Stimulated activated memory B cell treated with anti-CD40 and anti-IgM and Interleukin-4, amounts not matched to agents 10 μg/mL and 1 μg/mL and 100 μg/mL, for 72 hours (primary cell): ENCODE results near the gene THAP7.
"Not testable (repeated sequence)": the region's sequence is repeated elsewhere in the genome, so short reads cannot be mapped to it uniquely, and the experiment has no call there.

Source experiments
- ATAC-seq: fragments of 150-1000 bp; cut with Tn5 transposase; 2 replicates; pipeline ENCODE4 v1.10.0; 2021
- H3K27ac Mint-ChIP-seq: one replicate; pipeline ENCODE4 v1.8.0; 2022; ENCODE audit warnings: mild to moderate bottlenecking, mixed read lengths
- H3K27me3 Mint-ChIP-seq: one replicate; pipeline ENCODE4 v1.8.0; 2022; ENCODE audit warnings: mixed read lengths
- H3K36me3 Mint-ChIP-seq: one replicate; pipeline ENCODE4 v1.8.0; 2022; ENCODE audit warnings: mixed read lengths
- H3K4me1 Mint-ChIP-seq: one replicate; pipeline ENCODE4 v1.8.0; 2022; ENCODE audit warnings: mixed read lengths
- H3K4me3 Mint-ChIP-seq: one replicate; pipeline ENCODE4 v1.8.0; 2022; ENCODE audit warnings: mild to moderate bottlenecking, moderate library complexity, mixed read lengths
- H3K9me3 Mint-ChIP-seq: one replicate; pipeline ENCODE4 v1.8.0; 2022; ENCODE audit warnings: mixed read lengths

The THAP7 gene

DNA sequence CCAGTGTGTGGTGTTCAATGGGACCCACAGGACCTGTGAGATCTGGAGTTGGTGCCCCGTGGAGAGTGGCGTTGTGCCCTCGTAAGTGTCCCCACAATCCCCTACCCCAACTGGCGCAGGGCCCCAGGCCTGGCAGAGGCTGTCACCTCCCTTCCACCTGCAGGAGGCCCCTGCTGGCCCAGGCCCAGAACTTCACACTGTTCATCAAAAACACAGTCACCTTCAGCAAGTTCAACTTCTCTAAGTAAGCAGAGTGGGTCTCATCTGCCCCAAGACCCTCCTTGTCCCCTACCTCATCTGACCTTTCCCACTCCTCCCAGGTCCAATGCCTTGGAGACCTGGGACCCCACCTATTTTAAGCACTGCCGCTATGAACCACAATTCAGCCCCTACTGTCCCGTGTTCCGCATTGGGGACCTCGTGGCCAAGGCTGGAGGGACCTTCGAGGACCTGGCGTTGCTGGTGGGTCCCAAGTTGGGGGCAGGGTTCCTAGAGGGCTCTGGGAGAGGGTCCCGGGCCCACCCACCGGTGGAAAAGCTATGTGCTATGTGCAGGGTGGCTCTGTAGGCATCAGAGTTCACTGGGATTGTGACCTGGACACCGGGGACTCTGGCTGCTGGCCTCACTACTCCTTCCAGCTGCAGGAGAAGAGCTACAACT lies 21.2 kb upstream of the THAP7 start:
- Mint-ChIP-seq H3K4me1 (peaks cover 10% of the 10 kb centered on the region), H3K9me3 (no peaks in the 10 kb centered on the region), H3K4me3 (no peak overlapping the region), H3K27ac (no peak overlapping the region), H3K27me3 (peaks cover 22% of the 10 kb centered on the region), H3K36me3 (no peaks in the 10 kb centered on the region)
- ATAC-seq: no peak

DNA sequence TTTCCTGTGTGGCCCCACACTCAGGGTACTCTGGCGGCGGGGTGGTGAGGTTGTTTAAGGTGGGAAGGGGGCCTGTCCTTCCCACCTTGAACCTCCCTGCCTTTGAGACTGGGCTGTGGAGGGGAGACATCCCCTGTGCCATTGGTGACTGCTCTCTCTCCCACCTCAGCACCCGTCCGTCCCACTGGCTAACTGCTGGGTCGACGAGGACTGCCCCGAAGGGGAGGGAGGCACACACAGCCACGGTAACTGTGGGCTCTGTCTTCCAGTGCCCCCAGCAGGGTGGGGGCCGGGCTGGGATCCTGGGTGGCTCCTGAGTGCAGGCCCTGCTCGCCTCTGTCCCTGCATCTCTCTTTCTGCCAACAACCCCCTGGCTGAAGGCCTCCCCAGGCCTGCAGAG lies 20.6 kb upstream of the THAP7 start:
- H3K9me3 Mint-ChIP-seq: no peaks in the 10 kb centered on the region
- H3K27me3 Mint-ChIP-seq: peaks cover 22% of the 10 kb centered on the region
- H3K27ac Mint-ChIP-seq: no peak overlapping the region
- no peak for ATAC-seq
- H3K4me3 Mint-ChIP-seq: no peak overlapping the region
- H3K36me3 Mint-ChIP-seq: no peaks in the 10 kb centered on the region
- H3K4me1 Mint-ChIP-seq: peaks cover 10% of the 10 kb centered on the region

GRCh38 chr22:21020802-21021429 lies 19.0 kb upstream of the THAP7 start:
- ATAC-seq: peak; percentile 51
- no peaks in the 10 kb centered on the region for H3K36me3 Mint-ChIP-seq
- H3K9me3 Mint-ChIP-seq: no peaks in the 10 kb centered on the region
- no peak overlapping the region for H3K4me3 Mint-ChIP-seq
- H3K27ac Mint-ChIP-seq: no peak overlapping the region
- H3K4me1 Mint-ChIP-seq: peaks cover 18% of the 10 kb centered on the region
- peaks cover 10% of the 10 kb centered on the region for H3K27me3 Mint-ChIP-seq

GRCh38 chr22:21018314-21018713 lies 16.4 kb upstream of the THAP7 start:
- H3K4me1 Mint-ChIP-seq: peaks cover 29% of the 10 kb centered on the region
- H3K4me3 Mint-ChIP-seq: no peak overlapping the region
- no peaks in the 10 kb centered on the region for H3K36me3 Mint-ChIP-seq
- no peaks in the 10 kb centered on the region for H3K9me3 Mint-ChIP-seq
- no peaks in the 10 kb centered on the region for H3K27me3 Mint-ChIP-seq
- no peak overlapping the region for H3K27ac Mint-ChIP-seq
- no peak for ATAC-seq

GRCh38 chr22:21016644-21017420 lies 14.9 kb upstream of the THAP7 start:
- no peak for ATAC-seq
- Mint-ChIP-seq H3K36me3 (no peaks in the 10 kb centered on the region), H3K27ac (no peak overlapping the region), H3K9me3 (no peaks in the 10 kb centered on the region), H3K4me1 (peaks cover 31% of the 10 kb centered on the region), H3K27me3 (no peaks in the 10 kb centered on the region), H3K4me3 (no peak overlapping the region)

GRCh38 chr22:21015466-21016006 lies 13.6 kb upstream of the THAP7 start:
- no peaks in the 10 kb centered on the region for H3K9me3 Mint-ChIP-seq
- peaks cover 31% of the 10 kb centered on the region for H3K4me1 Mint-ChIP-seq
- ATAC-seq: no peak
- H3K36me3 Mint-ChIP-seq: no peaks in the 10 kb centered on the region
- H3K27me3 Mint-ChIP-seq: no peaks in the 10 kb centered on the region
- H3K27ac Mint-ChIP-seq: peak overlapping the region; percentile 82
- no peak overlapping the region for H3K4me3 Mint-ChIP-seq

- Mint-ChIP-seq H3K27ac (peak within 1 kb of the TSS; percentile 82), H3K9me3 (no peaks in the 10 kb centered on the region), H3K27me3 (no peaks in the 10 kb centered on the region), H3K4me1 (peaks cover 31% of the 10 kb centered on the region), H3K4me3 (peak within 1 kb of the TSS; percentile 85), H3K36me3 (no peaks in the 10 kb centered on the region)
- no peak for ATAC-seq
Measured at GRCh38 chr22:21014726-21015465, 13.0 kb upstream of the THAP7 start, which contains the start of gene P2RX6. TSS of gene P2RX6 (plus strand) at chr22:21015165. CDS start at chr22:21015175, 10 bp downstream.

GRCh38 chr22:21014202-21014725 lies 12.3 kb upstream of the THAP7 start:
- peak; percentile 98 for ATAC-seq
- no peaks in the 10 kb centered on the region for H3K36me3 Mint-ChIP-seq
- peak overlapping the region; percentile 82 for H3K27ac Mint-ChIP-seq
- H3K27me3 Mint-ChIP-seq: no peaks in the 10 kb centered on the region
- peaks cover 31% of the 10 kb centered on the region for H3K4me1 Mint-ChIP-seq
- no peaks in the 10 kb centered on the region for H3K9me3 Mint-ChIP-seq
- H3K4me3 Mint-ChIP-seq: peak overlapping the region; percentile 85

DNA sequence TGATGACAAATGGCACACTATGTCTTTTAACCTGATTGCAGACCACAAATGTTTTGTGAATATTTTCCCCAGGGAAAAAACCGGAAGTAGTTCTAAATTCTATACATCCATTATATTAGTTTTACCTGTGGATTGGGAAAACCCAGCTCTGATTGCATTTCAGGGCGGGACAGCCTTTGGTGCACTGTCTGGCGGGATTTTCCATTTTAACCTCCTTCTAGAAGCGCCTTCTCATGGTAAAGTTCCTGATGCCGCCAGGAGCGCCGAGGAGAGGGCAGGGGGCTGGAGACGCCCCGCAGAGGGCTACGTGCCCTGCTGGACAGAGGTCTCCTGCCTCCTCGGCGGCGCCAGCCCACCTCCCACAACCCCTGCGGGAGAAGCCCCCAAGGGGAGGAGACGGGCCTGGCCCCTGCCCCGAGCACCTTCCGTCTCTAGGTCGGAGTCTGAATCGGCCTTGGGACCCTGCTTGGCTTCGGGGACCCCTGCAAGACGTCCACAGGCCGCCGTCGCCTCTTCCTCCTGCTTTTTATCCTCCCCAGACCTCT lies 11.8 kb upstream of the THAP7 start:
- Mint-ChIP-seq H3K4me3 (peak overlapping the region; percentile 85), H3K4me1 (peaks cover 31% of the 10 kb centered on the region), H3K27me3 (no peaks in the 10 kb centered on the region), H3K27ac (peak overlapping the region; percentile 82), H3K9me3 (no peaks in the 10 kb centered on the region), H3K36me3 (no peaks in the 10 kb centered on the region)
- ATAC-seq: no peak

DNA sequence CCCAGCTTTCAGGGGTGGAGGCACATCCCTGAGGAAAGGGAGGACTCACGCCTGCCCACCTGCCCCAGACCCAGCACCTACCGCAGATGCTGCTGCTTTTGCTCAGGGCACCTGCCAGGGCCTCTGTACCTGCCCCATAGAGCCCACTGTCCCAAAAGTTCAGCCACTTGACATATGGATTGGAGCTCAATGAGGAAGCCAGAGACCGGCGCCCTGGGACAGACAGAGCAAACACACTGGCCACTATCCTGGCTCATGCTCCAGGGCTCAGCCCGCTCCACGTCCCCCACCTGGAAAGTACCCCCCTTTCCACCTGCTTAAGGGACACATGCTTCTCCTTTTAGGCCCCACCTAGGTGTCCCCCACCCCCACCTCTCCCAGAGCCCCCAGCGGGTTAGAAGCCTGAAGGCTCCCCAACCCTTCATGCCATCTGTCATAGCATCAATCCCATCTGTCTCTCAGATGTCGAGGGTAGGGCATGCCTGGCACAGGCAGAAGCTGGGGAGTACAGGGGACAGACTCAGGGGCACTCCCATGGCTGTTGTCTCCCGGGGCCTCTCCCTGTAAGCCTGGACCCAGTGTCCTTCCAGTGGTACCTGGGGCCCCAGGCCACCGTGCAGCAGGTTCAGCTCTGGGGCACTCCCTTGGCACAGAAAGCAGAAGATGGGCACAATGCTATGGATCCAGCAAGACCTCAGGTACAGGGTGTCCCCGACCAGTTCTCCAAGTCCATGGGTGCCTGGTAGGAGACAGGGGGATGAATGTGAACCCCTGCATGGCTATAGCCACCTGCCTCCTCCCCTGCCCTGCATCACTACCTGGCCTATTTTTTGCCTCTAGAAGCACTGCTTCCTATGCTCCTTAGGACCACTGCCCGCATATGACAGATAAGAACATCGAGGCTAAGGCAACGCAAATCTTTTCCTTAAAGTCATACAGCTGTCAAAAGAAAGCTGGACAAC lies 10.8 kb upstream of the THAP7 start:
- no peak for ATAC-seq
- Mint-ChIP-seq H3K4me1 (peaks cover 31% of the 10 kb centered on the region), H3K27ac (peak overlapping the region; percentile 82), H3K27me3 (no peaks in the 10 kb centered on the region), H3K9me3 (no peaks in the 10 kb centered on the region), H3K4me3 (peak overlapping the region; percentile 85), H3K36me3 (no peaks in the 10 kb centered on the region)

DNA sequence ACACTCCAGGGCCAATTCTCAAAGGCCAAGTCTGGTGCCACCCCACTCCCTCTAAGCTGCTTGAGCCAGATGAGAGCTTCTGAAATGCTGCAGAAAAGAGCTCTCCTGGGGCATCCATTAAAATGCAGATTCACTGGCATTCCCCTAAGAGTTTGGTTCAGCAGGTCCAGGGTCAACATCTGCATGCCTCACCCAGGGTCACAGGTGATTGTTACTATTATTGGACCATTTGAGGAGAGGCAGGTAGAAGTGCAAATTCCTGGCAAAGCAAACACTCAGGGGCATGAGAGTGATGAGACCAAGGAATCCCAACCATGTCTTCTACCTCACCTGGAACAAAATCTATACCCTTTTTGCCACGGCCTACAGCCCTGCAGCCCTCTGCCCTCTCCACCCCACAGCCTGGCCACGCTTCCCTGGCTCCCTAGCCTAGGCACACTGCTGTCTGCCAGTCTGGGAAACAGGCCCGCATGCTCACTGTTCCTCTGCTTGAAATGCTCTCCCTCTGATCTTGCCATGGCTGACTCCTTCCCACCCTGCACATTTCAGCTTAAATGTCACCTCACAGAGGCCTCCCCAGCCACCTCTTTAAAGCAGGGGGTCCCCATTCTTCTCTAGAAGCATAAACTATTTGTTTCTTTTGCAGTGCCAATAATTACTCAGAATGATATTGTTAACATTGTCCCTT lies 8.7 kb upstream of the THAP7 start:
- Mint-ChIP-seq H3K36me3 (no peaks in the 10 kb centered on the region), H3K9me3 (no peaks in the 10 kb centered on the region), H3K27me3 (no peaks in the 10 kb centered on the region), H3K4me1 (peaks cover 23% of the 10 kb centered on the region), H3K4me3 (no peak overlapping the region), H3K27ac (no peak overlapping the region)
- no peak for ATAC-seq

DNA sequence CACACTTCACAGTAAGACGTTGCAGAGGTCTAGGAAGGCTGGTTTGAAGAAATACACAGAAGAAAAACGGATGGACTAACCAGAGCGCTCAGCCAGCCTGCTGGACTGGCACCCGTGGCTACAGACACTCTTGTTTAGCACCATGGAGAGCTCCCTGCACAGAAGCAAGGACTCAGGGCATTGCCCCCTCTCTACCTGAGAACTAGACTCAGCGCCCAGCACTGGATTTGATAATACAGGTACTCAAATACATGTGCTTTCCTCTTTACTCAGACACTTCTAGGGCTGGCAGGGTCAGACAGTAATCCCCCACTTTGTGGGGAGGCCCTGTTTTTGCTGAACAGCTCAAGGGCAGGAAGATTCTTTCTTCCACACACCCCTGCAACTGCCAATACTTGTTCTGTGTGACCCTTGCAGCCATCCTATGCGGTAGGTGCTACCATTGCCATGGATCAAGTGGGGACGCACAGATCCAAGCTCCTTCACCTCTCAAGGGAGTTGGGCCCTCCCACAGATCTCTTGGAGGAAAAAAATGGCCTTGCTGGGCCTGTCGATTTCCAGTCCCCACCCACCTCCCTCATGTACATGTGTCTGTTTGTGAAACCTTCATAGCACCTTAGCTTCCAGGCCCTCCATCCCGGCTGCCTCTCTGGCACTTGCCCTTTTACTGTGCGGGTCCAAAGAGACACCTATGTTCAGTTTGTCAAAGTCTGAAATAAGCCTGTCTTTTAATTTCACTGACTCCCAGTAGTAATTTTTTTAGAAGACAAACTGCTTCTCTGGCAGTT lies 7.9 kb upstream of the THAP7 start:
- H3K36me3 Mint-ChIP-seq: no peaks in the 10 kb centered on the region
- H3K27ac Mint-ChIP-seq: no peak overlapping the region
- ATAC-seq: no peak
- H3K27me3 Mint-ChIP-seq: no peaks in the 10 kb centered on the region
- peaks cover 17% of the 10 kb centered on the region for H3K4me1 Mint-ChIP-seq
- H3K9me3 Mint-ChIP-seq: no peaks in the 10 kb centered on the region
- no peak overlapping the region for H3K4me3 Mint-ChIP-seq

GRCh38 chr22:21009208-21009607 lies 7.3 kb upstream of the THAP7 start:
- ATAC-seq, H3K9me3 Mint-ChIP-seq, H3K36me3 Mint-ChIP-seq, H3K27me3 Mint-ChIP-seq, H3K4me3 Mint-ChIP-seq, H3K27ac Mint-ChIP-seq: not testable (repeated sequence)
- H3K4me1 Mint-ChIP-seq: peaks cover 11% of the 10 kb centered on the region
